Measurements from ENCODE around the gene MFGE8. TPM values are rescaled to one million over a fixed set of nuclear protein-coding genes. Genes with fewer than 3 reads are reported as not detected.

The MFGE8 gene
- total RNA-seq, 1 experiment from 2014 or later = 54.5 TPM

DNA sequence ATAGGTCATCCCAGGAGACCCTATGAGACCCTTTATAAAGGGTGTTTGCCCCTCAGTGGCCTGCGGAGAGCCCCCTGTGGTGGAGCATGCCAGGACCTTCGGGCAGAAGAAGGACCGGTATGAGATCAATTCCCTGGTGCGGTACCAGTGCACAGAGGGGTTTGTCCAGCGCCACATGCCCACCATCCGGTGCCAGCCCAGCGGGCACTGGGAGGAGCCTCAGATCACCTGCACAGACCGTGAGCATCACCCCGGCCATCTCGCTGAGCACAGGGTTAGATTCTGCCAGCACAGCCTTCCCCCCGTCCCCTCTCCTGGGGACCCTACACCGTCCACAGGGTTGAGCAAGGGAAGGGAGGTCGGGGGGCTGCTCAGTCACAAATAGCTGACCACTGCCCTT lies 39.4 kb downstream of the MFGE8 start:
- Histone ChIP-seq H3K27me3 (ENCODE audit: insufficient read depth, low read depth) (peaks cover 72% of the 10 kb centered on the region), H2AFZ (no peak overlapping the region), H3K9me2 (ENCODE audit: insufficient read depth) (no peaks in the 10 kb centered on the region), H3K27ac (no peak overlapping the region), H3K79me2 (ENCODE audit: low read depth) (no peaks in the 10 kb centered on the region), H3K4me1 (replicated peaks; ENCODE audit: insufficient read depth) (no peaks in the 10 kb centered on the region), H3F3A (ENCODE audit: insufficient read depth, low read depth) (no peaks in the 10 kb centered on the region), H4K20me1 (ENCODE audit: insufficient read depth) (no peaks in the 10 kb centered on the region), H3K4me3 (no peak overlapping the region), H3K9me3 (ENCODE audit: insufficient read depth, low read depth) (no peaks in the 10 kb centered on the region), H3K4me2 (no peak overlapping the region), H3K36me3 (ENCODE audit: low read depth) (no peaks in the 10 kb centered on the region)
- no peak for DNase-seq
- CTCF ChIA-PET = no interaction called here
- BruUV-seq (replicated peaks) = no TSS peak
- intact Hi-C loops (cut with micrococcal nuclease; ENCODE audit: unreplicated experiment) = no loop called here
- TF ChIP-seq EZH2 (IDR thresholded peaks at IDR 0.05; ENCODE audit: low read depth) = no peak
- TF ChIP-seq, protein P1, sequence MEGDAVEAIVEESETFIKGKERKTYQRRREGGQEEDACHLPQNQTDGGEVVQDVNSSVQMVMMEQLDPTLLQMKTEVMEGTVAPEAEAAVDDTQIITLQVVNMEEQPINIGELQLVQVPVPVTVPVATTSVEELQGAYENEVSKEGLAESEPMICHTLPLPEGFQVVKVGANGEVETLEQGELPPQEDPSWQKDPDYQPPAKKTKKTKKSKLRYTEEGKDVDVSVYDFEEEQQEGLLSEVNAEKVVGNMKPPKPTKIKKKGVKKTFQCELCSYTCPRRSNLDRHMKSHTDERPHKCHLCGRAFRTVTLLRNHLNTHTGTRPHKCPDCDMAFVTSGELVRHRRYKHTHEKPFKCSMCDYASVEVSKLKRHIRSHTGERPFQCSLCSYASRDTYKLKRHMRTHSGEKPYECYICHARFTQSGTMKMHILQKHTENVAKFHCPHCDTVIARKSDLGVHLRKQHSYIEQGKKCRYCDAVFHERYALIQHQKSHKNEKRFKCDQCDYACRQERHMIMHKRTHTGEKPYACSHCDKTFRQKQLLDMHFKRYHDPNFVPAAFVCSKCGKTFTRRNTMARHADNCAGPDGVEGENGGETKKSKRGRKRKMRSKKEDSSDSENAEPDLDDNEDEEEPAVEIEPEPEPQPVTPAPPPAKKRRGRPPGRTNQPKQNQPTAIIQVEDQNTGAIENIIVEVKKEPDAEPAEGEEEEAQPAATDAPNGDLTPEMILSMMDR (conservative IDR thresholded peaks at IDR 0.05) = no peak
- POLR2A ChIA-PET (ENCODE audit: unreplicated experiment) = no interaction called here

GRCh38 chr15:88872706-88873105 lies 40.5 kb downstream of the MFGE8 start:
- Histone ChIP-seq H3K79me2 (ENCODE audit: low read depth) (no peaks in the 10 kb centered on the region), H3K9me3 (ENCODE audit: insufficient read depth, low read depth) (no peaks in the 10 kb centered on the region), H4K20me1 (ENCODE audit: insufficient read depth) (no peaks in the 10 kb centered on the region), H3K27ac (no peak overlapping the region), H3K27me3 (ENCODE audit: insufficient read depth, low read depth) (peaks cover 82% of the 10 kb centered on the region), H3K4me2 (no peak overlapping the region), H3F3A (ENCODE audit: insufficient read depth, low read depth) (no peaks in the 10 kb centered on the region), H3K4me3 (no peak overlapping the region), H3K4me1 (replicated peaks; ENCODE audit: insufficient read depth) (no peaks in the 10 kb centered on the region), H3K36me3 (ENCODE audit: low read depth) (no peaks in the 10 kb centered on the region), H2AFZ (no peak overlapping the region), H3K9me2 (ENCODE audit: insufficient read depth) (no peaks in the 10 kb centered on the region)
- intact Hi-C loops (cut with micrococcal nuclease; ENCODE audit: unreplicated experiment) = no loop called here
- POLR2A ChIA-PET (ENCODE audit: unreplicated experiment) = no interaction called here
- CTCF ChIA-PET = no interaction called here
- no TSS peak for BruUV-seq (replicated peaks)
- peak in 1 of 2 experiments; percentile 23 for DNase-seq
- TF ChIP-seq EZH2 (IDR thresholded peaks at IDR 0.05; ENCODE audit: low read depth) = no peak
- TF ChIP-seq, protein P1 (conservative IDR thresholded peaks at IDR 0.05) = no peak

DNA sequence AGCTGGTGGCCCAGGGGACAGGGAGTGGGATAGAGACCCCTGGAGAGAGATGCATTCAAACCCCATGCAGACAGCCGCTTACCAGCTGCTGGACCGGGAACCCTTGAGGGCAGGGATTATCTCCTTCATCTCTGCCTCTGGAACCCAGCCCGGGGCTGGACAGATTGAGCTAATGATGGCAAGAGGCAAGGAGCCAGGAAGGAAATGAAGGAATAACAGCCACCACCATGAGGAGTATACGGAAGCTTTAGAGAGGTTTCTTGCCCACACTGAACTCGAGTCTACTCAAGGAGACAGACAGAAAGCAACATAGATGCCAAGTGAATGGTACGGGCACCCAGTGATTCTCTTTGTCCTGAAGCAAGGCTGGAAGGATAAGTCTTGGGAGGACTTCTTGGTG lies 41.1 kb downstream of the MFGE8 start:
- Histone ChIP-seq H3K4me3 (no peak overlapping the region), H3K27ac (no peak overlapping the region), H4K20me1 (ENCODE audit: insufficient read depth) (no peaks in the 10 kb centered on the region), H3K27me3 (ENCODE audit: insufficient read depth, low read depth) (peaks cover 85% of the 10 kb centered on the region), H3K9me2 (ENCODE audit: insufficient read depth) (no peaks in the 10 kb centered on the region), H3K4me1 (replicated peaks; ENCODE audit: insufficient read depth) (no peaks in the 10 kb centered on the region), H3K79me2 (ENCODE audit: low read depth) (no peaks in the 10 kb centered on the region), H3K4me2 (no peak overlapping the region), H3F3A (ENCODE audit: insufficient read depth, low read depth) (no peaks in the 10 kb centered on the region), H2AFZ (no peak overlapping the region), H3K36me3 (ENCODE audit: low read depth) (no peaks in the 10 kb centered on the region), H3K9me3 (ENCODE audit: insufficient read depth, low read depth) (no peaks in the 10 kb centered on the region)
- TF ChIP-seq, protein P1 (conservative IDR thresholded peaks at IDR 0.05) = no peak
- TF ChIP-seq EZH2 (IDR thresholded peaks at IDR 0.05; ENCODE audit: low read depth) = no peak
- POLR2A ChIA-PET (ENCODE audit: unreplicated experiment) = no interaction called here
- no peak for DNase-seq
- CTCF ChIA-PET = no interaction called here
- BruUV-seq (replicated peaks) = no TSS peak
- intact Hi-C loops (cut with micrococcal nuclease; ENCODE audit: unreplicated experiment) = no loop called here

Data from PC-9 (cell line).